ENCODE results near the gene NUP43. TPM values are rescaled to one million over a fixed set of nuclear protein-coding genes. Genes with fewer than 3 reads are reported as not detected.

Gene NUP43
- total and polyA plus RNA-seq, 10 of the 15 experiments (the other 5 are each of a cell fraction or from before 2014, with no cell fraction given): 8.9 to 54.2 (median 27.7) TPM

GRCh38 chr6:149746147-149746946 is at the start of gene NUP43 (continued):
- no peak; the same call in 1 of the 2 replicates for TF ChIP-seq ZBTB40 (IDR thresholded peaks at IDR 0.05; ENCODE audit: borderline replicate concordance)
- TF ChIP-seq CHD1 (IDR thresholded peaks at IDR 0.05; ENCODE audit: low read depth, low read length): no peak
- TF ChIP-seq MEF2A (IDR thresholded peaks at IDR 0.05; ENCODE audit: insufficient read depth, low read depth, low read length): no peak
- no peak for TF ChIP-seq CEBPZ (IDR thresholded peaks at IDR 0.05; ENCODE audit: low read depth, low read length)
- no peak for TF ChIP-seq MTA3 (IDR thresholded peaks at IDR 0.05; ENCODE audit: borderline replicate concordance, low read length)
- TF ChIP-seq EED (IDR thresholded peaks at IDR 0.05; ENCODE audit: low read depth): peak; percentile 13; the same call in 1 of the 2 replicates
- no peak for TF ChIP-seq ZNF24 (IDR thresholded peaks at IDR 0.05)
- TF ChIP-seq BCL11A (IDR thresholded peaks at IDR 0.05; ENCODE audit: low read depth, low read length): no peak
- TF ChIP-seq JUNB (IDR thresholded peaks at IDR 0.05): no peak
- TF ChIP-seq E2F4 (IDR thresholded peaks at IDR 0.05; ENCODE audit: low read depth, low read length): peak; percentile 81
- peak; percentile 99 for TF ChIP-seq NFYB (IDR thresholded peaks at IDR 0.05; ENCODE audit: insufficient read depth, low read depth, low read length)
- no peak for TF ChIP-seq SMAD1 (IDR thresholded peaks at IDR 0.05; ENCODE audit: low read depth, partially characterized antibody)
- TF ChIP-seq NFIC (IDR thresholded peaks at IDR 0.05; ENCODE audit: low read depth, low read length): no peak
- peak; percentile 92 for TF ChIP-seq NR2F1 (conservative IDR thresholded peaks at IDR 0.05)
- TF ChIP-seq ETV6 (conservative IDR thresholded peaks at IDR 0.05 in 1 of 2, IDR thresholded peaks at IDR 0.05 in 1 of 2; ENCODE audit: borderline replicate concordance in 1 of 2, low read depth in 1 of 2): no peak
- no peak for TF ChIP-seq BACH1 (IDR thresholded peaks at IDR 0.05; ENCODE audit: borderline replicate concordance)
- TF ChIP-seq PML (IDR thresholded peaks at IDR 0.05; ENCODE audit: low read length): peak; percentile 87
- TF ChIP-seq HDGF (IDR thresholded peaks at IDR 0.05): 0 out of 2 replicates have a peak, but pooled peaks have one; percentile 33

Measured in GM12878 (cell line).